Fibroblast of skin of right quadriceps (primary cell): ENCODE measurements around the gene GPT2.

Experiments used
- DNase-seq: peaks from one replicate; pipeline ENCODE4 v3.0.0-alpha.2; 2013

Gene GPT2, protein sequence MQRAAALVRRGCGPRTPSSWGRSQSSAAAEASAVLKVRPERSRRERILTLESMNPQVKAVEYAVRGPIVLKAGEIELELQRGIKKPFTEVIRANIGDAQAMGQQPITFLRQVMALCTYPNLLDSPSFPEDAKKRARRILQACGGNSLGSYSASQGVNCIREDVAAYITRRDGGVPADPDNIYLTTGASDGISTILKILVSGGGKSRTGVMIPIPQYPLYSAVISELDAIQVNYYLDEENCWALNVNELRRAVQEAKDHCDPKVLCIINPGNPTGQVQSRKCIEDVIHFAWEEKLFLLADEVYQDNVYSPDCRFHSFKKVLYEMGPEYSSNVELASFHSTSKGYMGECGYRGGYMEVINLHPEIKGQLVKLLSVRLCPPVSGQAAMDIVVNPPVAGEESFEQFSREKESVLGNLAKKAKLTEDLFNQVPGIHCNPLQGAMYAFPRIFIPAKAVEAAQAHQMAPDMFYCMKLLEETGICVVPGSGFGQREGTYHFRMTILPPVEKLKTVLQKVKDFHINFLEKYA

GRCh38 chr16:46883690-46884512 lies at the start of gene GPT2:
GPT2 (plus strand) TSS chr16:46884362; CDS start chr16:46884716, 354 bp downstream.
- peak; percentile 95 for DNase-seq

DNA sequence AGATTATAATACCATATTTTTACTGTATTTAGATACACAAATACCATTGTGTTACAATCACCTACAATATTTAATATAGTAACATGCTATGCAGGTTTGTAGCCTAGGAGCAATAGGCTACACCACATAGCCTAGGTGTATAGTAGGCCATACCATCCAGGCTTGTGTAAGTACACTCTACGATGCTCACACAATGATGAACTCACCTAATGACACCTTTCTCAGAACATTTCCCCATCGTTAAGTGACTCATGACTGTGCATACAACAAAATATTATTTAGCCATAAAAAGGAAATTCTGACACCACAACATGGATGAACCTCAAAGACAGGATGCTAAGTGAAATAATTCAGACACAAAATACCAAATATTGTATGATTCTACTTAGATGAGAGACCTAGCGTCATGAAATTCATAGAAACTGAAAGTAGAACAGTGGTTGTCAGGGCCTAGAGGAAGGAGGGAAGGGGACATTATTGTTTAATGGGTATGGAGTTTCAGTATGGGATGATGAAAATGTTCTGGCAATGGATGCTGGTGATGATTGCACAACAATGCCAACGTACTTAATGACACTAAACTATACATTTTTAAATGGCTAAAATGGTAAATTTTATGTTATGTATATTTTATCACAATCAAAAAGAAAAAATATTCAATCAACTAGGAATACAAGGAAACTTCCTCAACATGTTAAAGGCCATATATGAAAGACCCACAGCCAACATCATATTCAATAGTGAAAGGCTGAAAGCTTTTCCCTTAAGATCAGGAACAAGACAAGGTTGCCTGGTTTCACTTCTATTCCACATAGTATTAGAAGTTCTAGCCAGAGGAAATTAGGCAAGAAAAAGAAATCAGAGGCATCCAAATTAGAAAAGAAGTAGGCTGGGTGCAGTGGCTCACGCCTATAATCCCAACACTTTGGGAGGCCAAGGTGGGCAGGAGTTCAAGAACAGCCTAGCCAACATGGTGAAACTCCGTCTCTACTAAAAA lies 47.3 kb upstream of the GPT2 start:
- no peak for DNase-seq

GRCh38 chr16:46839986-46840443 lies 44.1 kb upstream of the GPT2 start:
- no peak for DNase-seq

DNA sequence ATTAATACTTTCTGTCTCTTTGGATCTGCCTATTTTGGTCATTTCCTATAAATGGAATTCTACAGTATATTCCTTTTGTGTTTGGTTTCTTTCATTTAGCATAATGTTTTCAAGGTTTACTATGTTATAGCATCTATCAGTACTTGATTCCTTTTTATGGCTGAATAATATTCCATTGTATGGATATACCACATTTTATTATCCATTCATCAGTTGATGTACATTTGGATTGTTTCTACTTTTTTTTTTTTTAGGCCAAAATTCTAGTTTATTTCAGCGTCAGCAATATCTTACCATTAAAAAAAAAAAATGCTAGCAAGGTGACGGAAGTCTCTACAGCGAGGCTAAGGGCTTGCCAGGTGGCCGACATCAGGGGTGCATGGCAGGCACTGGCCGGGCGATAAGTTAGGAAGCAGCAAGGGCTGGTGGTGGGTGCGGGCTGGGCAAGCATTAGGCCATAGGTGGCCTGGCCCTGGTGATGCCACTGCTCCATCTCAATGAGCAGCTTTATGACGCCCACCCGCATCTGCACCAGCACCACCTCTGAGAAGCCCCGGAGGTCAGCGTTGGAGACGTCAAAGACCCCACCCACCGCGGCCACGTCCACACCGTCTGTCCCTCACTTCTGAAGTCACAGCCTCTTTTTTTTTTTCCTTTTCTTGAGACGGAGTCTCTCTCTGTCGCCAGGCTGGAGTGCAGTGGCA lies 41.8 kb upstream of the GPT2 start:
- DNase-seq, result no peak

DNA sequence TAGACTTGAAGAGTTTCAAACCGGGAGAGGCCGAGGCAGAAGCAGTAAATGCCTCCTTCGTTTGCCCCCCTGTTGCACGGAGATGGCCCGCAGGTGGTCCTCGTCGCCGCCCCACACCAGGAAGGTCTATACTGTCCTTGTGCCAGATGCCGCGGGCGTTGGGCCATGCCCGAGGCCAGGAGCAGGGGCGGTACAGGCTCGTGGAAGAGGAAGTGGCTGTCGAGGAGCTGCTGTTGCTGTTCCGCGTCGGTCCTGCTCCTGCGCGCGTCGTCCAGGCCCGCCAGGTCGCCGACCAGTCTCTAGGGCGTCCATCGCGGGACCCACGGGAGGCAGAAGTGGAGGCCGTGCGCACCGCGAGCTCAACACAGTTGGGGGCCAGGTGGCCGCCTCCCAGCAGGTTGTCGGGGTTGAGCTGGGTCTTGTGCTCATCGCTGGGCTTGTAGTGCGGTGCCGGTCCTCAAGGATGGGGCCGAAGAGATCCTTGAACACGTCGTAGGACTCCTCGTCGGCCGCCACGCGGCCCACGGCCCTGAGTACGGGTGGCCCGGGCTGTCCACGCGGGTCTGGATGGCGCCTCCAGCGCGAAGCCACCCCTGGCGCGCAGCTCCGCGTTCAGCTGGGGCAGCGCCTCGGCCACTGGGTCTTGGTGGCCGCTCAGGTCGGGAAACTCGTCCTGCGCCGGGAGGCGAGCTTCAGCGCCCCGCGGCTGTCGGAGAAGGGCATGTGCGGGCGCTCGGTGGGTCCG lies 40.1 kb upstream of the GPT2 start:
- no peak for DNase-seq

- DNase-seq, result no peak
Observed at GRCh38 chr16:46844771-46845170, 39.4 kb upstream of the GPT2 start.

DNA sequence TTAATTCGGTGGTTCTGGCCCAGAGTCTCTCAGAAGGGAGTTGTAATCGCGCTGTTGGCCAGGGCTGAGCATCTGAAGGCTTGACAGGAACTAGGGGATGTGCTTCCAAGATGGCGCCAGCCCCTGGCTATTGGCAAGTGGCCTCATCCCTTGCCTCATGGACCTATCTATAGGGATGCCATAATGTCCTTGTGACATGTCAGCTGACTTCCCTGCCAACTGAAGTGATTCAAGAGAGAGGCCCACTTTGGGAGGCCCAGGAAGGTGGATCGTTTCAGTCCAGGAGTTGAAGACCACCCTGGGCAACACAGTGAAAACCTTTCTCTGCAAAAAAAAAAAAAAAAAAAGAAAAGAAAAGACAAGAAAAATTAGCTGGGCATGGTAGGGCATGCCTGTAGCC lies 38.2 kb upstream of the GPT2 start:
- no peak for DNase-seq

DNA sequence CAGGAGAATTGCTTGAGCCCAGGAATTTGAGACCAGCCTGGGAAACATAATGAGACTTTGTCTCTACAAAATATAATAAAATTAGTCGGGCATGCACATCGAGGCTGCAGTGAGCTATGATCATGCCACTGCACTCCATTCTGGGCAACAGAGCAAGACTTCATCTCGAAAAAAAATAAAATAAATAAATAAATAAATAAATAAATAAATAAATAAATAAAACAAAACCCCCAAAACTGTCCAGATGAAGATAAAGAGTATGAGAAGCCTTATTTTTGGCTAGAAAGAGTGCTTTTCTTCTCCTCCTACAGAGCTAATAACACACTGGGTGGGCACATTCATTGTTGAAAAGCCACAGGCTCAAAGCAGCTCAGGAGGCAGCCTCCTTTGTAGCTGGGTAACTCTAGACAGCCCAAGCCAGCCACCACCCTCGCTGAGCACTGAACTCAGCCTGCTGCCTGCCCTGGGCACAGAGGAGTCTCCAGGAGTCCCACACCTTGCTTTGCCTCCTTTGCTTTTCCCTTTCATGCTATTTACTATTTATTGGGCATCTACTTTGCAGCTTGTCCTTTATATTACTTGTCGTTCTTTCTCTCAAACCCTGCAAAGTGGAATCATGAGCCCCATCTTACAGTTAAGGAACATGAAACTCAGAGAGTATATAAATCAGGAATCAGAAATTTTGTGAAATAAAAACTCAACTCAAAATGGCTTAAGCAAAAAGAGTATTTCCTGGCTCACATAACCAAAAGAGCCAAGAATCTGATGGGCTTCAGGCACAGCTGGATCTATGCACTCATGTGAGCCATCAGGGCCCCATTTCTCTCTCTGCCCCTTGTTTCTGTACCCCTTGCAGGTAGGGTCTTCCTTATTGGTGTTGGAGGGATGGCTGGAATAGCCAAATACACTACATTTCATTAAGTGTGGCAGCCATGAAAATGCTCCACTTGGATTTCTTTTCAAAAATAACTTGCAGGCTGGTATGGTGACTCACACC lies 35.1 kb upstream of the GPT2 start:
- no peak for DNase-seq

- DNase-seq, result no peak
Observed at GRCh38 chr16:46850619-46851555, 33.3 kb upstream of the GPT2 start.

DNA sequence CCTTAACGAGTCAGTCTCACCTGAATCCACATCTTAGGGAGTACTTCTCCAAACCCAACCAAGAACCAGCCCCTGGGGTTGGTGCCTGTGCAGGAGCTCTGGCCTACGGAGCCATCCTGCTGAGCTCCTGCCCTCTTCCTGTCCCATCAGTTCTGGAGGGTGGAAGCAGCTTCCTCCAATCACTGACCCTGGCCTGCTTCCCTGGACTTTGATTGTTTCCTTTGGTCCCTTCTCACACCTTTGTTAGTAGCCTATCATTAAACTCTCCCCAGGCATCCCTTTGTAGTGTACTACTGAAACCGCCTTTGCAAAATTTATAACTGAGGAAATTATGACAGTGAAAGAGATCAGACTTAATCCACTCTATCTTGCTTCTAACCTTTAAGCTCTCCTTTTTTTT lies 32.0 kb upstream of the GPT2 start:
- DNase-seq, result no peak

- DNase-seq, result peak; percentile 56
Observed at GRCh38 chr16:46853713-46854443, 30.3 kb upstream of the GPT2 start.

GRCh38 chr16:46854846-46855245 lies 29.3 kb upstream of the GPT2 start:
- no peak for DNase-seq

GRCh38 chr16:46855389-46855788 lies 28.8 kb upstream of the GPT2 start:
- no peak for DNase-seq

- DNase-seq, result peak; percentile 54
Observed at GRCh38 chr16:46857368-46857945, 26.7 kb upstream of the GPT2 start.

DNA sequence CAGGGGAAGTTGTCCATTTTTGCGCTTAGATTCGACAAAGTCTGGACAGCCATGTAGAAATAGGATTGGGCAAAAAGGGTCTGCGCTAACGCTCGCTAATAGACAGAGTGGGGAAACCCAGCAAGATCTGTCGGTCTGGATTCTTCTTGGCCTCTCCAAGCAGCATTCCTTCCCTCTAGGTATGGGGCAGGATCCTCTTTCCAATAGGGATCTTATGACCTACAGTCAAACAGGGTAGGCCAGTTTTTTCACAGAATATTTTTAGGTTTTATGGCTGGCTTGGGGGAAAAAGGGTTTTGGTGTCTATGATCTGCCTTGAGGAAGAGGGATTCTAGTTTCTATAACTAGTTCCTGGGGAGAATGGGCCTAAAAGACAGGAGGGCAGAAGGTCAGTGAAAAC lies 26.0 kb upstream of the GPT2 start:
- DNase-seq, result no peak

DNA sequence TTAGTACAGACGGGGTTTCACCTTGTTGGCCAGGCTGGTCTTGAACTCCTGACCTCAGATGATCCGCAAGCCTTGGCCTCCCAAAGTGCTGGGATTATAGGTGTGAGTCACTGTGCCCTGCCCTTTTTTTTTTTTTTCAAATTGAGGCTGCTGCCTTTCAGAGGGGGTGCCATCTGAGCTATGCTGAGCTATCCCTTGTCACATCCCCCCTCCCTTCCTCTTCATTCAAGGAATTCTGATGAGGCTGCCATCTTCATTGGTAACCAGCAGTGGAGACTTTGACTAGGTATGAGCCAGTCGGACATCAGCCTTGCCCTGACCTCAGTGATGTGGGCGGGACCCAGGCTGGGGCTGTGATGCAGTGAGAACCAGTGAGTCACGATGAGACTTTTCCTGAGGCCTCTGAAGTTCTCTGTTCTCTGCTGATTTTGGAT lies 24.4 kb upstream of the GPT2 start:
- peak; percentile 76 for DNase-seq
